Hepatocyte (in vitro differentiated cells): Measurements from ENCODE around the gene MPI. TPM values are rescaled to one million over a fixed set of nuclear protein-coding genes. Genes with fewer than 3 reads are reported as not detected.

Source experiments
- DNase-seq: peaks from one replicate; pipeline ENCODE4 v3.0.0-alpha.2; 2016; ENCODE audit warnings: low spot score
- H2AFZ ChIP-seq: fragments of 200-600 bp; sonication (generic); 2 replicates; pipeline ENCODE4 v1.6.0; 2016; ENCODE audit warnings: antibody characterized with exemption, mild to moderate bottlenecking
- H3K27ac ChIP-seq: fragments of 200-600 bp; sonication (generic); 2 replicates; pipeline ENCODE4 v1.5.1; 2016; ENCODE audit warnings: mild to moderate bottlenecking
- H3K27me3 ChIP-seq: fragments of 200-600 bp; sonication (generic); 2 replicates; pipeline ENCODE4 v1.6.1; 2016
- H3K36me3 ChIP-seq: fragments of 200-600 bp; sonication (generic); replicated peaks from 2 replicates; pipeline ENCODE4 v1.5.1; 2016; ENCODE audit warnings: low read depth; ENCODE audit not compliant: insufficient read depth
- H3K4me1 ChIP-seq: fragments of 200-600 bp; sonication (generic); 2 replicates; pipeline ENCODE4 v1.5.1; 2016; ENCODE audit warnings: mild to moderate bottlenecking, moderate library complexity; ENCODE audit not compliant: insufficient read depth
- H3K4me2 ChIP-seq: fragments of 200-600 bp; sonication (generic); 2 replicates; pipeline ENCODE4 v1.6.0; 2016
- H3K4me3 ChIP-seq: fragments of 200-600 bp; sonication (generic); 2 replicates; pipeline ENCODE4 v1.5.1; 2016; ENCODE audit warnings: mild to moderate bottlenecking
- H3K79me2 ChIP-seq: fragments of 200-600 bp; sonication (generic); 2 replicates; pipeline ENCODE4 v1.6.0; 2017; ENCODE audit warnings: mild to moderate bottlenecking
- H3K9me2 ChIP-seq: fragments of 200-600 bp; sonication (generic); replicated peaks from 2 replicates; pipeline ENCODE4 v1.6.0; 2017; ENCODE audit warnings: mild to moderate bottlenecking; ENCODE audit not compliant: insufficient read depth
- H3K9me3 ChIP-seq: fragments of 200-600 bp; sonication (generic); 2 replicates; pipeline ENCODE4 v1.5.1; 2016; ENCODE audit warnings: low read depth, mild to moderate bottlenecking
- H4K20me1 ChIP-seq: fragments of 200-600 bp; sonication (generic); 2 replicates; pipeline ENCODE4 v1.6.0; 2016; ENCODE audit warnings: mild to moderate bottlenecking; ENCODE audit not compliant: insufficient read depth, poor library complexity, severe bottlenecking
- CTCF ChIP-seq: fragments of 200-600 bp; sonication (generic); IDR thresholded peaks from 2 replicates; pipeline ENCODE4 v1.5.1; 2016; ENCODE audit warnings: antibody characterized with exemption, mild to moderate bottlenecking; ENCODE audit not compliant: poor library complexity
- EZH2 ChIP-seq: fragments of 200-600 bp; sonication (generic); IDR thresholded peaks from 2 replicates; pipeline ENCODE4 v1.6.1; 2016; ENCODE audit warnings: antibody characterized with exemption, mild to moderate bottlenecking, borderline replicate concordance
- EZH2phosphoT487 ChIP-seq: fragments of 200-600 bp; sonication (generic); IDR thresholded peaks from one replicate; pipeline ENCODE4 v1.6.1; 2018; ENCODE audit warnings: antibody characterized with exemption, mild to moderate bottlenecking, low read depth, moderate library complexity; ENCODE audit not compliant: unreplicated experiment, severe bottlenecking
- WGBS: methylation state at CpG from one replicate; pipeline ENCODE4 v1.1.6; 2016; ENCODE audit warnings: low lambda C conversion rate; ENCODE audit errors: missing lambda C conversion rate; 5-methylcytosine and 5-hydroxymethylcytosine counted together
- polyA plus RNA-seq: library from polyadenylated mRNA; unstranded; fragments of >200 nt; fragmentation: Nextera tagmentation; extraction: Ambion mirVana; gene quantifications from 2 replicates; pipeline ENCODE4 v1.2.1, GENCODE V29; 2016
- total RNA-seq: library from RNA; depleted of rRNA; stranded (reverse); fragments of >200 nt; gene quantifications from 2 replicates; pipeline ENCODE4 v1.2.3, GENCODE V29; 2014

Gene MPI
- total and polyA plus RNA-seq, 2 experiments from 2014 or later = 32.8 to 41.1 TPM

GRCh38 chr15:74937272-74937589 is 47.4 kb downstream of the MPI start:
- peak overlapping the region; percentile 96 for H3K27ac ChIP-seq
- H3K36me3 ChIP-seq = no peaks in the 10 kb centered on the region
- peaks cover 5% of the 10 kb centered on the region for H3K4me1 ChIP-seq
- WGBS = under 1% methylated on average over 18 of the region's 18 CpGs
- peaks cover 53% of the 10 kb centered on the region for H3K79me2 ChIP-seq
- peaks cover 29% of the 10 kb centered on the region for H4K20me1 ChIP-seq
- H3K4me3 ChIP-seq = peak overlapping the region; percentile 97
- H3K27me3 ChIP-seq = no peaks in the 10 kb centered on the region
- H3K9me3 ChIP-seq = no peaks in the 10 kb centered on the region
- peak overlapping the region; percentile 88 for H3K4me2 ChIP-seq
- TF ChIP-seq EZH2 (no peak), EZH2phosphoT487 (no peak), CTCF (no peak)
- DNase-seq = no peak
- peak overlapping the region; percentile 70 for H2AFZ ChIP-seq
- H3K9me2 ChIP-seq = no peaks in the 10 kb centered on the region

GRCh38 chr15:74937590-74938371 is 47.9 kb downstream of the MPI start, which contains the start of gene COX5A:
Gene COX5A, minus strand, starts transcription at chr15:74938073. Its CDS starts 59 bp downstream, at chr15:74938014.
- Histone ChIP-seq H4K20me1 (peaks cover 23% of the 10 kb centered on the region), H3K4me3 (peak within 1 kb of the TSS; percentile 97), H3K9me3 (no peaks in the 10 kb centered on the region), H3K27ac (peak within 1 kb of the TSS; percentile 96), H2AFZ (peak within 1 kb of the TSS; percentile 95), H3K4me2 (peak within 1 kb of the TSS; percentile 88), H3K4me1 (peaks cover 5% of the 10 kb centered on the region), H3K27me3 (no peaks in the 10 kb centered on the region), H3K9me2 (no peaks in the 10 kb centered on the region), H3K36me3 (no peaks in the 10 kb centered on the region), H3K79me2 (peaks cover 47% of the 10 kb centered on the region)
- peak; percentile 98 for DNase-seq
- 3% methylated on average over 53 of the region's 85 CpGs for WGBS
- TF ChIP-seq CTCF (no peak), EZH2 (no peak), EZH2phosphoT487 (no peak)

DNA sequence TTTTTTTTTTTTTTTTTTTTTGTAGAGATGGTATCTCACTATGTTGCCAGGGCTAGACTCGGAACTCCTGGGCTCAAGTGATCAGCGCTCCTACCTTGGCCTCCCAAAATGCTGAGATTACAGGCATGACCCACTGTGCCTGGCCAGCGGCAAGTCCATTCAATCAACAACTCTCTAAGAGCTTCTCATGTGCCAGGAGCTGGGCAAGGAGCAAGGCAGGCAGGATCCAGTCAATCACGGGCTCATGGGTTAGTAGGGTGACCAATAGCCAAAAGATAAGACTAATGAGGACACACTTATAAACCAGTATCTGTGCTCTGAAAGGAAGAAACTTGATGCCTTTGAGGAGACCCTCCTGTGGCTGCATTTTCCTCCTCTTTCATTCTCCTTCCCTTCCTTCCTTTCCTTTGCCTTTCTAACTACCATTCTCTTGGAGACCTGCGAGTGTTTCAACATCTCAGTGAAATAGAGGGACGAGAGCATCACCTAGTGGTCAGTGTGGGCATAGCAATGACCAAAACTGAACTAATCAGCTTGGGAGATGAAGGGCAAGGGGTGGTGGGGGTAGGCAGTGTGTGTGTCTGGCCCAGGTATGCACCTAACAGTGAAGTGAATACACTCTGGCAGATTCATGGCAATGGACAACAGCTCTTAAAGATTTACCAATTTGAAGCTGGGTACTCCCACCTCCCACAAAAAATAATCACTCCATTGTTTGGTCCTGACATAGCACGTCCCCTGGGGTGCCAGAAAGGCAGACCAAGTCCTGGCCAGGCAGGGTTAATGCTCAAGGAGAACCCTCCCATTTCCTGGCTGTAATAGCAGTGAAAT is 60.5 kb downstream of the MPI start:
- H2AFZ ChIP-seq = no peak overlapping the region
- no peak overlapping the region for H3K4me2 ChIP-seq

More for the DNA sequence above, 60.5 kb downstream of the MPI start:
- H3K36me3 ChIP-seq = no peaks in the 10 kb centered on the region
- H3K79me2 ChIP-seq = peaks cover 5% of the 10 kb centered on the region
- 38% methylated on average over 7 of the region's 7 CpGs for WGBS
- peak; percentile 85 for DNase-seq
- peak; percentile 98 for TF ChIP-seq CTCF
- TF ChIP-seq EZH2phosphoT487 = no peak
- no peak overlapping the region for H3K4me3 ChIP-seq
- H3K9me2 ChIP-seq = no peaks in the 10 kb centered on the region
- H3K27ac ChIP-seq = no peak overlapping the region
- H3K9me3 ChIP-seq = no peaks in the 10 kb centered on the region
- H4K20me1 ChIP-seq = peaks cover 3% of the 10 kb centered on the region
- peaks cover 10% of the 10 kb centered on the region for H3K4me1 ChIP-seq
- H3K27me3 ChIP-seq = no peaks in the 10 kb centered on the region
